ENCODE measurements around the gene CLNK.

GRCh38 chr4:10575414-10575813 lies 109.2 kb downstream of the CLNK start:
- no peak for TF ChIP-seq EZH2phosphoT487 (IDR thresholded peaks at IDR 0.05; ENCODE audit: insufficient read depth, low read depth)
- no peak for TF ChIP-seq EZH2 (IDR thresholded peaks at IDR 0.05; ENCODE audit: insufficient read depth, poor library complexity, severe bottlenecking)

Data from GM23248 (cell line).